HepG2 (cell line): ENCODE data around the gene TRIM36. TPM values are rescaled to one million over a fixed set of nuclear protein-coding genes. Genes with fewer than 3 reads are reported as not detected.

Source experiments
- ATAC-seq: fragments of 200-7000 bp; cut with Tn5 transposase; 3 replicates; pipeline ENCODE4 v1.9.1; 2020; ENCODE audit warnings: mild to moderate bottlenecking, moderate library complexity
- BruUV-seq: library from RNA; stranded (reverse); fragments of 400-500 nt; replicated peaks from 2 replicates; lab custom pipeline; 2021; lab: Mats Ljungman, UMichigan
- CTCF ChIA-PET: fragments of 300-600 bp; formaldehyde crosslinking; extraction: SDS; loops from one replicate; lab custom pipeline; 2021; ENCODE audit warnings: low total read pairs, inconsistent platforms, low intra/inter-chr PET ratio; lab: Yijun Ruan, JAX
- POLR2A ChIA-PET: fragments of 350-600 bp; sonication (Branson Sonifier 250); formaldehyde crosslinking; loops from one replicate; lab custom pipeline; 2020; ENCODE audit warnings: antibody characterized with exemption, inconsistent platforms; lab: Yijun Ruan, JAX
- DNase-seq: peaks from one replicate; pipeline ENCODE4 v3.0.0-alpha.2; 2015; ENCODE audit warnings: low spot score
- FAIRE-seq: peaks from 3 replicates; lab custom pipeline; 2011; peaks lifted over from hg19 to GRCh38; lab: Jason Lieb, UNC
- H2AFZ ChIP-seq: one replicate; pipeline ENCODE4 v1.6.1; 2011; ENCODE audit warnings: low read length, inconsistent platforms
- H3K27ac ChIP-seq: fragments of 300-600 bp; 3 replicates; pipeline ENCODE4 v1.8.0; 2011; ENCODE audit warnings: mixed run types, mild to moderate bottlenecking, mixed read lengths, low read length, inconsistent platforms; ENCODE audit not compliant: insufficient read depth; ENCODE audit errors: extremely low read length
- H3K27me3 ChIP-seq, 2 experiments: fragments of 200-600 bp in 1 of 2; 2 replicates in 1 of 2; 3 replicates in 1 of 2; pipeline versions ENCODE4 v1.6.0 to v1.8.0; 2011; ENCODE audit warnings: low read length in 2 of 2, mild to moderate bottlenecking in 2 of 2, moderate library complexity in 2 of 2, inconsistent platforms in 1 of 2; ENCODE audit not compliant: insufficient read depth in 2 of 2, control insufficient read depth in 1 of 2
- H3K36me3 ChIP-seq, 2 experiments: fragments of 200-600 bp in 1 of 2; replicated peaks in 1 of 2; 2 replicates in 1 of 2; 3 replicates in 1 of 2; pipeline versions ENCODE4 v1.5.1 to v1.8.0; 2011; ENCODE audit warnings: low read length in 2 of 2, inconsistent platforms in 1 of 2; ENCODE audit not compliant: insufficient read depth in 2 of 2, control insufficient read depth in 1 of 2
- H3K4me1 ChIP-seq: 2 replicates; pipeline ENCODE4 v1.5.1; 2012; ENCODE audit warnings: low read length, inconsistent platforms; ENCODE audit not compliant: insufficient read depth
- H3K4me2 ChIP-seq: 2 replicates; pipeline ENCODE4 v1.6.0; 2011; ENCODE audit warnings: low read depth, low read length, inconsistent platforms
- H3K4me3 ChIP-seq, 3 experiments: fragments of 200-600 bp in 1 of 3; sonication (generic), shearing (Covaris generic) in 1 of 3; replicated peaks in 1 of 3; 2 replicates each; pipeline ENCODE4 v1.5.1; 2011 to 2016; ENCODE audit warnings: low read length in 3 of 3, inconsistent platforms in 2 of 3, low read depth in 2 of 3, mild to moderate bottlenecking in 2 of 3, control low read depth in 1 of 3, mixed read lengths in 1 of 3; ENCODE audit not compliant: insufficient read depth in 1 of 3
- H3K79me2 ChIP-seq: one replicate; pipeline ENCODE4 v1.6.1; 2011; ENCODE audit warnings: low read length, inconsistent platforms; ENCODE audit not compliant: insufficient read depth
- H3K9ac ChIP-seq: 2 replicates; pipeline ENCODE4 v1.6.0; 2011; ENCODE audit warnings: mild to moderate bottlenecking, low read depth, low read length, inconsistent platforms; ENCODE audit not compliant: insufficient read depth
- H3K9me3 ChIP-seq: 2 replicates; pipeline ENCODE4 v1.5.1; 2012; ENCODE audit warnings: mild to moderate bottlenecking, low read length
- H4K20me1 ChIP-seq: 2 replicates; pipeline ENCODE4 v1.6.0; 2011; ENCODE audit warnings: inconsistent platforms, mild to moderate bottlenecking, low read length, moderate library complexity; ENCODE audit not compliant: insufficient read depth
- AHR ChIP-seq: IDR thresholded peaks from 2 replicates; pipeline ENCODE4 v1.6.1; 2018; ENCODE audit warnings: missing genetic modification reagents, missing compliant biosample characterization
- AKAP8 ChIP-seq: sonication (generic); formaldehyde crosslinking; IDR thresholded peaks from 2 replicates; pipeline ENCODE4 v1.5.1; 2020; ENCODE audit warnings: mild to moderate bottlenecking, missing genetic modification reagents
- DNMT3B ChIP-seq: conservative IDR thresholded peaks from 2 replicates; pipeline ENCODE4 v1.6.1; 2016; ENCODE audit warnings: missing biosample characterization, control low read depth
- DZIP1 ChIP-seq: sonication (generic); formaldehyde crosslinking; IDR thresholded peaks from 2 replicates; pipeline ENCODE4 v1.5.0; 2020; ENCODE audit warnings: mild to moderate bottlenecking, missing genetic modification reagents
- ELF4 ChIP-seq: sonication (generic); formaldehyde crosslinking; IDR thresholded peaks from 2 replicates; pipeline ENCODE4 v1.5.0; 2020; ENCODE audit warnings: missing genetic modification reagents, mild to moderate bottlenecking, moderate library complexity, borderline replicate concordance
- MAFK ChIP-seq, 2 experiments: IDR thresholded peaks in 1 of 2; conservative IDR thresholded peaks in 1 of 2; 2 replicates each; pipeline ENCODE4 v1.6.1; 2011; ENCODE audit warnings: improper control_type of control experiment in 2 of 2, low read length in 2 of 2
- MATR3 ChIP-seq: sonication (generic); formaldehyde crosslinking; IDR thresholded peaks from 2 replicates; pipeline ENCODE4 v1.4.0; 2020; ENCODE audit warnings: missing genetic modification reagents
- NFE2L2 ChIP-seq: fragments of 150-350 bp; IDR thresholded peaks from 2 replicates; pipeline ENCODE4 v1.6.1; 2014; ENCODE audit warnings: low read length
- POGK ChIP-seq: sonication (generic); formaldehyde crosslinking; conservative IDR thresholded peaks from 2 replicates; pipeline ENCODE4 v1.8.0; 2022; ENCODE audit warnings: mild to moderate bottlenecking, moderate library complexity, missing genetic modification reagents
- TCF12 ChIP-seq, 2 experiments: fragments of 450-650 bp in 1 of 2; sonication (generic) in 1 of 2; formaldehyde crosslinking in 1 of 2; IDR thresholded peaks; 2 replicates each; pipeline versions ENCODE4 v1.6.1 to v1.8.0; 2017 to 2022; ENCODE audit warnings: antibody characterized with exemption in 1 of 2, mild to moderate bottlenecking in 1 of 2, missing genetic modification reagents in 1 of 2, moderate library complexity in 1 of 2
- ZNF138 ChIP-seq: sonication (generic); formaldehyde crosslinking; IDR thresholded peaks from 2 replicates; pipeline ENCODE4 v1.5.0; 2020; ENCODE audit warnings: mild to moderate bottlenecking, low read depth, missing genetic modification reagents
- ZNF24 ChIP-seq: fragments of 450-650 bp; IDR thresholded peaks from 2 replicates; pipeline ENCODE4 v1.6.1; 2017; ENCODE audit warnings: antibody characterized with exemption, mild to moderate bottlenecking
- ZNF660 ChIP-seq: sonication (generic); formaldehyde crosslinking; IDR thresholded peaks from 2 replicates; pipeline ENCODE4 v1.5.1; 2020; ENCODE audit warnings: mild to moderate bottlenecking, low read depth, missing genetic modification reagents, borderline replicate concordance
- WGBS: methylation state at CpG from one replicate; pipeline ENCODE4 v1.1.6; 2017; ENCODE audit warnings: low lambda C conversion rate; 5-methylcytosine and 5-hydroxymethylcytosine counted together
- in situ Hi-C: cut with HindIII; loops from 2 replicates; pipeline ENCODE4 v1.10.0; 2017; ENCODE audit warnings: low pct_unique_long_range_greater_than_20kb; ENCODE audit not compliant: extremely low pct_ligation_motif_present
- intact Hi-C: fragments of 100-400 bp; cut with micrococcal nuclease; formaldehyde crosslinking; loops from one replicate; pipeline ENCODE4 v1.10.0; 2022; ENCODE audit not compliant: unreplicated experiment
- polyA plus RNA-seq, 8 experiments: library from polyadenylated mRNA; depleted of rRNA in 3 of 8; stranded (reverse) in 7 of 8; unstranded in 1 of 8; fragments of >200 nt; fragmentation: Illumina TruSeq in 4 of 8; extraction: Trizol in 4 of 8; gene quantifications; 2 replicates each; pipeline versions ENCODE4 v1.2.1 to v1.2.3, GENCODE V29; 2011 to 2016; ENCODE audit warnings: low read depth in 4 of 8, missing spikeins in 1 of 8, mixed read lengths in 1 of 8; ENCODE audit not compliant: insufficient read depth in 1 of 8
- total RNA-seq, 5 experiments: library from RNA; depleted of rRNA; stranded (reverse); fragments of >200 nt; fragmentation: Illumina TruSeq; extraction: Trizol; gene quantifications; 2 replicates each; pipeline ENCODE4 v1.2.3, GENCODE V29; 2016; ENCODE audit warnings: low read depth in 1 of 5

TRIM36 gene
- total and polyA plus RNA-seq, 2 of the 13 experiments (the other 11 are each of a cell fraction or from before 2014, with no cell fraction given): 1.7 to 2.4 TPM

- DNase-seq (no peak), FAIRE-seq (no peak), ATAC-seq (no peak)
- Histone ChIP-seq H3K27ac (no peak overlapping the region), H3K4me2 (no peak overlapping the region), H2AFZ (no peak overlapping the region), H3K79me2 (no peaks in the 10 kb centered on the region), H3K4me3 (no peak overlapping the region), H3K27me3 (peaks cover 3 to 25% of the 10 kb centered on the region in 2 experiments; a peak in 3 of 5 replicates), H3K36me3 (no peaks in the 10 kb centered on the region), H3K9me3 (no peaks in the 10 kb centered on the region), H4K20me1 (no peaks in the 10 kb centered on the region), H3K4me1 (peaks cover 3% of the 10 kb centered on the region; the same call in 1 of the 2 replicates), H3K9ac (no peak overlapping the region)
- no peak for TF ChIP-seq POGK (CRISPR knock-in tag)
- TF ChIP-seq MAFK (conservative IDR thresholded peaks at IDR 0.05 in 1 of 2, IDR thresholded peaks at IDR 0.05 in 1 of 2; ENCODE audit: low read length in 2 of 2): peak in 1 of 2 experiments; percentile 40; a peak in 2 of 4 replicates
- TF ChIP-seq AHR (CRISPR knock-in tag): no peak
- no peak for TF ChIP-seq ZNF138
- no peak for TF ChIP-seq ZNF660 (CRISPR knock-in tag)
- no peak for TF ChIP-seq AKAP8 (CRISPR knock-in tag)
- no peak for TF ChIP-seq DZIP1 (CRISPR knock-in tag)
- no peak for TF ChIP-seq ELF4 (CRISPR knock-in tag)
- no peak for TF ChIP-seq ZNF24
- no peak for TF ChIP-seq DNMT3B (CRISPR knock-in tag)
- no peak for TF ChIP-seq TCF12 (IDR thresholded peaks at IDR 0.05)
- no peak for TF ChIP-seq TCF12 (CRISPR knock-in tag; IDR thresholded peaks at IDR 0.05)
- TF ChIP-seq NFE2L2: peak; percentile 62
- TF ChIP-seq MATR3: no peak
- CTCF ChIA-PET: no interaction called here
- in situ Hi-C loops: no loop called here
- intact Hi-C loops: loop anchor here (5.0 kb wide), 1 partner anchor 58 kb away; no protein-coding TSS in a partner anchor
- WGBS: 30% methylated on average over 2 of the region's 2 CpGs
- no TSS peak for BruUV-seq
- POLR2A ChIA-PET: no interaction called here
Measured at GRCh38 chr5:115184770-115185169, 15.1 kb upstream of the TRIM36 start.
